HepG2 (cell line): Measurements from ENCODE around the gene LY6G5B. TPM values are rescaled to one million over a fixed set of nuclear protein-coding genes. Genes with fewer than 3 reads are reported as not detected.

Source experiments
- CREB3 ChIP-seq: sonication (generic); formaldehyde crosslinking; IDR thresholded peaks from 2 replicates; pipeline ENCODE4 v1.5.0; 2020; ENCODE audit warnings: missing genetic modification reagents
- DPF2 ChIP-seq: sonication (generic); formaldehyde crosslinking; IDR thresholded peaks from 2 replicates; pipeline ENCODE4 v1.4.0; 2020; ENCODE audit warnings: mild to moderate bottlenecking, low read depth, missing genetic modification reagents, borderline replicate concordance
- FOXO1 ChIP-seq: sonication (generic); formaldehyde crosslinking; IDR thresholded peaks from 2 replicates; pipeline ENCODE4 v1.4.0; 2020; ENCODE audit warnings: missing genetic modification reagents
- GLI4 ChIP-seq: sonication (generic); formaldehyde crosslinking; IDR thresholded peaks from 2 replicates; pipeline ENCODE4 v1.5.1; 2020; ENCODE audit warnings: missing genetic modification reagents, mild to moderate bottlenecking, moderate library complexity, borderline replicate concordance
- MAF1 ChIP-seq: sonication (generic); formaldehyde crosslinking; IDR thresholded peaks from 2 replicates; pipeline ENCODE4 v1.5.0; 2020; ENCODE audit warnings: missing genetic modification reagents, borderline replicate concordance
- PHF20 ChIP-seq: sonication (generic); formaldehyde crosslinking; IDR thresholded peaks from 2 replicates; pipeline ENCODE4 v1.5.0; 2020; ENCODE audit warnings: mild to moderate bottlenecking, missing genetic modification reagents
- PITX1 ChIP-seq: sonication (generic); formaldehyde crosslinking; IDR thresholded peaks from 2 replicates; pipeline ENCODE4 v1.5.1; 2020; ENCODE audit warnings: mild to moderate bottlenecking, missing genetic modification reagents
- POGZ ChIP-seq: sonication (generic); formaldehyde crosslinking; IDR thresholded peaks from 2 replicates; pipeline ENCODE4 v1.4.0; 2020; ENCODE audit warnings: mild to moderate bottlenecking, missing genetic modification reagents
- RORA ChIP-seq: sonication (generic); formaldehyde crosslinking; IDR thresholded peaks from 2 replicates; pipeline ENCODE4 v1.5.0; 2020; ENCODE audit warnings: mild to moderate bottlenecking, missing genetic modification reagents, moderate library complexity
- SMAD1 ChIP-seq: sonication (generic); formaldehyde crosslinking; IDR thresholded peaks from 2 replicates; pipeline ENCODE4 v1.4.0; 2020; ENCODE audit warnings: missing genetic modification reagents, low read depth, mild to moderate bottlenecking, borderline replicate concordance
- ZBTB37 ChIP-seq: sonication (generic); formaldehyde crosslinking; IDR thresholded peaks from 2 replicates; pipeline ENCODE4 v1.4.0; 2020; ENCODE audit warnings: mild to moderate bottlenecking, missing genetic modification reagents
- ZNF33A ChIP-seq: sonication (generic); formaldehyde crosslinking; IDR thresholded peaks from 2 replicates; pipeline ENCODE4 v1.5.1; 2020; ENCODE audit warnings: missing genetic modification reagents, mild to moderate bottlenecking, moderate library complexity, borderline replicate concordance
- ZNF460 ChIP-seq: sonication (generic); formaldehyde crosslinking; IDR thresholded peaks from 2 replicates; pipeline ENCODE4 v1.5.1; 2020; ENCODE audit warnings: missing genetic modification reagents, mild to moderate bottlenecking, borderline replicate concordance
- ZNF616 ChIP-seq: sonication (generic); formaldehyde crosslinking; IDR thresholded peaks from 2 replicates; pipeline ENCODE4 v1.5.0; 2020; ENCODE audit warnings: low read depth, mild to moderate bottlenecking, missing genetic modification reagents
- ZNF672 ChIP-seq: sonication (generic); formaldehyde crosslinking; IDR thresholded peaks from 2 replicates; pipeline ENCODE4 v1.8.1; 2022; ENCODE audit warnings: missing genetic modification reagents
- ZSCAN21 ChIP-seq: sonication (generic); formaldehyde crosslinking; IDR thresholded peaks from 2 replicates; pipeline ENCODE4 v1.8.0; 2022; ENCODE audit warnings: mild to moderate bottlenecking, missing genetic modification reagents, moderate library complexity, borderline replicate concordance
- ZSCAN29 ChIP-seq: sonication (generic); formaldehyde crosslinking; conservative IDR thresholded peaks from 2 replicates; pipeline ENCODE4 v1.4.0; 2020; ENCODE audit warnings: mild to moderate bottlenecking, missing genetic modification reagents
- polyA plus RNA-seq, 8 experiments: library from polyadenylated mRNA; depleted of rRNA in 3 of 8; stranded (reverse) in 7 of 8; unstranded in 1 of 8; fragments of >200 nt; fragmentation: Illumina TruSeq in 4 of 8; extraction: Trizol in 4 of 8; gene quantifications; 2 replicates each; pipeline versions ENCODE4 v1.2.1 to v1.2.3, GENCODE V29; 2011 to 2016; ENCODE audit warnings: low read depth in 4 of 8, missing spikeins in 1 of 8, mixed read lengths in 1 of 8; ENCODE audit not compliant: insufficient read depth in 1 of 8
- total RNA-seq, 5 experiments: library from RNA; depleted of rRNA; stranded (reverse); fragments of >200 nt; fragmentation: Illumina TruSeq; extraction: Trizol; gene quantifications; 2 replicates each; pipeline ENCODE4 v1.2.3, GENCODE V29; 2016; ENCODE audit warnings: low read depth in 1 of 5
- TF ChIP-seq, protein P1 (sequence below): sonication (generic); formaldehyde crosslinking; IDR thresholded peaks from 2 replicates; pipeline ENCODE4 v1.5.0; 2020; ENCODE audit warnings: mild to moderate bottlenecking, missing genetic modification reagents, borderline replicate concordance

LY6G5B gene
- total and polyA plus RNA-seq, 2 of the 13 experiments (the other 11 are each of a cell fraction or from before 2014, with no cell fraction given), result 7.8 to 15.7 TPM

GRCh38 chr6:31702819-31703716 is 33.3 kb downstream of the LY6G5B start, which contains the start of gene ABHD16A (continued):
- TF ChIP-seq, protein P1, sequence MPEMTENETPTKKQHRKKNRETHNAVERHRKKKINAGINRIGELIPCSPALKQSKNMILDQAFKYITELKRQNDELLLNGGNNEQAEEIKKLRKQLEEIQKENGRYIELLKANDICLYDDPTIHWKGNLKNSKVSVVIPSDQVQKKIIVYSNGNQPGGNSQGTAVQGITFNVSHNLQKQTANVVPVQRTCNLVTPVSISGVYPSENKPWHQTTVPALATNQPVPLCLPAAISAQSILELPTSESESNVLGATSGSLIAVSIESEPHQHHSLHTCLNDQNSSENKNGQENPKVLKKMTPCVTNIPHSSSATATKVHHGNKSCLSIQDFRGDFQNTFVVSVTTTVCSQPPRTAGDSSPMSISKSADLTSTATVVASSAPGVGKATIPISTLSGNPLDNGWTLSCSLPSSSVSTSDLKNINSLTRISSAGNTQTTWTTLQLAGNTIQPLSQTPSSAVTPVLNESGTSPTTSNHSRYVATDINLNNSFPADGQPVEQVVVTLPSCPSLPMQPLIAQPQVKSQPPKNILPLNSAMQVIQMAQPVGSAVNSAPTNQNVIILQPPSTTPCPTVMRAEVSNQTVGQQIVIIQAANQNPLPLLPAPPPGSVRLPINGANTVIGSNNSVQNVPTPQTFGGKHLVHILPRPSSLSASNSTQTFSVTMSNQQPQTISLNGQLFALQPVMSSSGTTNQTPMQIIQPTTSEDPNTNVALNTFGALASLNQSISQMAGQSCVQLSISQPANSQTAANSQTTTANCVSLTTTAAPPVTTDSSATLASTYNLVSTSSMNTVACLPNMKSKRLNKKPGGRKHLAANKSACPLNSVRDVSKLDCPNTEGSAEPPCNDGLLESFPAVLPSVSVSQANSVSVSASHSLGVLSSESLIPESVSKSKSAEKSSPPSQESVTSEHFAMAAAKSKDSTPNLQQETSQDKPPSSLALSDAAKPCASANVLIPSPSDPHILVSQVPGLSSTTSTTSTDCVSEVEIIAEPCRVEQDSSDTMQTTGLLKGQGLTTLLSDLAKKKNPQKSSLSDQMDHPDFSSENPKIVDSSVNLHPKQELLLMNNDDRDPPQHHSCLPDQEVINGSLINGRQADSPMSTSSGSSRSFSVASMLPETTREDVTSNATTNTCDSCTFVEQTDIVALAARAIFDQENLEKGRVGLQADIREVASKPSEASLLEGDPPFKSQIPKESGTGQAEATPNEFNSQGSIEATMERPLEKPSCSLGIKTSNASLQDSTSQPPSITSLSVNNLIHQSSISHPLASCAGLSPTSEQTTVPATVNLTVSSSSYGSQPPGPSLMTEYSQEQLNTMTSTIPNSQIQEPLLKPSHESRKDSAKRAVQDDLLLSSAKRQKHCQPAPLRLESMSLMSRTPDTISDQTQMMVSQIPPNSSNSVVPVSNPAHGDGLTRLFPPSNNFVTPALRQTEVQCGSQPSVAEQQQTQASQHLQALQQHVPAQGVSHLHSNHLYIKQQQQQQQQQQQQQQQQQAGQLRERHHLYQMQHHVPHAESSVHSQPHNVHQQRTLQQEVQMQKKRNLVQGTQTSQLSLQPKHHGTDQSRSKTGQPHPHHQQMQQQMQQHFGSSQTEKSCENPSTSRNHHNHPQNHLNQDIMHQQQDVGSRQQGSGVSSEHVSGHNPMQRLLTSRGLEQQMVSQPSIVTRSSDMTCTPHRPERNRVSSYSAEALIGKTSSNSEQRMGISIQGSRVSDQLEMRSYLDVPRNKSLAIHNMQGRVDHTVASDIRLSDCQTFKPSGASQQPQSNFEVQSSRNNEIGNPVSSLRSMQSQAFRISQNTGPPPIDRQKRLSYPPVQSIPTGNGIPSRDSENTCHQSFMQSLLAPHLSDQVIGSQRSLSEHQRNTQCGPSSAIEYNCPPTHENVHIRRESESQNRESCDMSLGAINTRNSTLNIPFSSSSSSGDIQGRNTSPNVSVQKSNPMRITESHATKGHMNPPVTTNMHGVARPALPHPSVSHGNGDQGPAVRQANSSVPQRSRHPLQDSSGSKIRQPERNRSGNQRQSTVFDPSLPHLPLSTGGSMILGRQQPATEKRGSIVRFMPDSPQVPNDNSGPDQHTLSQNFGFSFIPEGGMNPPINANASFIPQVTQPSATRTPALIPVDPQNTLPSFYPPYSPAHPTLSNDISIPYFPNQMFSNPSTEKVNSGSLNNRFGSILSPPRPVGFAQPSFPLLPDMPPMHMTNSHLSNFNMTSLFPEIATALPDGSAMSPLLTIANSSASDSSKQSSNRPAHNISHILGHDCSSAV (CRISPR knock-in tag), result no peak
- TF ChIP-seq PITX1, result peak; percentile 54
- peak; percentile 82 for TF ChIP-seq ZSCAN21
- TF ChIP-seq MAF1 (CRISPR knock-in tag), result 0 out of 2 replicates have a peak, but pooled peaks have one; percentile 18
- TF ChIP-seq ZNF616 (CRISPR knock-in tag), result no peak
- TF ChIP-seq ZNF672 (CRISPR knock-in tag), result no peak
- TF ChIP-seq CREB3 (CRISPR knock-in tag), result peak; percentile 36; the same call in 1 of the 2 replicates
- peak; percentile 79 for TF ChIP-seq POGZ (CRISPR knock-in tag)
- peak; percentile 56; the same call in 1 of the 2 replicates for TF ChIP-seq FOXO1
- TF ChIP-seq DPF2 (CRISPR knock-in tag), result no peak
- 0 out of 2 replicates have a peak, but pooled peaks have one; percentile 58 for TF ChIP-seq ZNF33A (CRISPR knock-in tag)
- TF ChIP-seq ZNF460 (CRISPR knock-in tag), result no peak; the same call in 1 of the 2 replicates
- peak; percentile 88 for TF ChIP-seq PHF20 (CRISPR knock-in tag)
- TF ChIP-seq ZSCAN29, result 0 out of 2 replicates have a peak, but pooled peaks have one; percentile 11
- no peak for TF ChIP-seq GLI4
- peak; percentile 52; the same call in 1 of the 2 replicates for TF ChIP-seq ZBTB37
- TF ChIP-seq RORA (CRISPR knock-in tag), result no peak
- peak; percentile 25; the same call in 1 of the 2 replicates for TF ChIP-seq SMAD1 (CRISPR knock-in tag)
